Loucy (cell line): Measurements from ENCODE around the gene RTP2.

Source experiments
- CTCF ChIP-seq: fragments of 200-600 bp; sonication (generic); conservative IDR thresholded peaks from 2 replicates; pipeline ENCODE4 v1.5.1; 2014; ENCODE audit warnings: mild to moderate bottlenecking, antibody characterized with exemption, low read length
- EZH2phosphoT487 ChIP-seq: fragments of 200-600 bp; IDR thresholded peaks from 2 replicates; pipeline ENCODE4 v1.6.1; 2018; ENCODE audit warnings: antibody characterized with exemption, mild to moderate bottlenecking, moderate library complexity, borderline replicate concordance

GRCh38 chr3:187728940-187729583 lies 26.7 kb upstream of the RTP2 start:
- TF ChIP-seq CTCF (no peak), EZH2phosphoT487 (no peak)
